Neutrophil (primary cell): Measurements from ENCODE around the gene PDE5A.

Source experiments
- H3K27ac ChIP-seq: fragments of 200-600 bp; sonication (generic); 2 replicates; pipeline ENCODE4 v1.5.1; 2016; ENCODE audit warnings: mild to moderate bottlenecking, moderate library complexity
- H3K27me3 ChIP-seq: fragments of 200-600 bp; sonication (generic); 2 replicates; pipeline ENCODE4 v1.6.0; 2016; ENCODE audit warnings: mild to moderate bottlenecking
- H3K36me3 ChIP-seq: fragments of 200-600 bp; sonication (generic); 2 replicates; pipeline ENCODE4 v1.5.1; 2017
- H3K4me1 ChIP-seq, 2 experiments: fragments of 200-600 bp in 1 of 2; sonication (generic) in 1 of 2; 1 replicate in 1 of 2; 2 replicates in 1 of 2; pipeline versions ENCODE4 v1.5.1 to v1.6.1; 2013 to 2016; ENCODE audit warnings: low read depth in 1 of 2, low read length in 1 of 2, mild to moderate bottlenecking in 1 of 2, moderate library complexity in 1 of 2; ENCODE audit not compliant: control insufficient read depth in 1 of 2, insufficient read depth in 1 of 2
- H3K4me3 ChIP-seq, 2 experiments: fragments of 200-600 bp in 1 of 2; sonication (generic) in 1 of 2; 1 replicate in 1 of 2; 2 replicates in 1 of 2; pipeline ENCODE4 v1.5.1; 2013 to 2016; ENCODE audit warnings: low read depth in 1 of 2, low read length in 1 of 2, mild to moderate bottlenecking in 1 of 2, moderate library complexity in 1 of 2
- H3K9me3 ChIP-seq: fragments of 200-600 bp; sonication (generic); 2 replicates; pipeline ENCODE4 v1.5.1; 2016
- TF ChIP-seq, protein P1 (sequence below): fragments of 200-600 bp; sonication (generic); IDR thresholded peaks from 2 replicates; pipeline ENCODE4 v1.5.1; 2016; ENCODE audit warnings: antibody characterized with exemption

Gene PDE5A

DNA sequence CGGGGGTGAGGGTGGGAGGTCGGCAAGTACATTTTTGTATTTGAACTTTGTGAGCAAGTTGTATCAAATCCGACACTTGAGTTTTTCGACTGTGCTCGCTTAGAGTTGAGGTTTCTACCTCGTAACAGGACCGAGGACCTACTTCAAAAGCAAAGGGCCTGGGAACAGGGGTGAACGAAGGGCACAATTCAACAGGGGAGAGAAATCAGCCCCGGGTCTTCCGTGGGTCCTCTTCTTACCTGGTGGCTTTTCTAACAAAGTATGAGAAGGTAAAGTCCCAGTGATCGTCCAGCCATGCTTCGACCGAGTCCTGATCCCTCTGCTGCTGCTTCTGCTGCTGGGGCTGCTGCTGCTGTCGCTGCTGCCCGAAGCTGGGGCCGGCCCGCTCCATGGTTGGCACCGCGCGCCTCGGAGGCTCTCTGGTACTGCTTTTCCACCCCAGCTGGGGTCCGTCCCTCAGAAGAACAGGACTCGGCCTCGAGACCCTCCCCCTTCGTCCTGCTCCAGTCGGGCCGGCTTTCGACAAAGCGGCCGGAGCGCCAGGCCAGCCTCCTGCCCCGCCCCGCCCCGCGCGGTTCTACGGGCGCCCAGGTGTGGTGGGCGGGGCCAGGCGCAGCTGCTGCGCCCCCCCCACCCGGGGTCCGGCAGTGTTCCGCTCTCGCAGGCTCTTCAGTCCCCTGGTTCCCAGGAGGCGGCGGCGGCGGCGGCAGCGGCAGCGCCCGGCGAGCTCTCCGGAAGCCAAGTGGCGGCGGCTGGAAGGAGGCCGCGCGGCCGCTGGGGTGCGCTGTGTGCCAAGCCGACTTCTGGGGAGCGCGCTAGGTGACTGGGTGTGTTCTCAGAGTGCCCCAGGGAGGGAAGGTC, at the start of gene PDE5A:
TSS of gene PDE5A (minus strand) at position 524 of the 861 bp plus-strand sequence. CDS start at position 391, 133 bp downstream.
- TF ChIP-seq, protein P1, sequence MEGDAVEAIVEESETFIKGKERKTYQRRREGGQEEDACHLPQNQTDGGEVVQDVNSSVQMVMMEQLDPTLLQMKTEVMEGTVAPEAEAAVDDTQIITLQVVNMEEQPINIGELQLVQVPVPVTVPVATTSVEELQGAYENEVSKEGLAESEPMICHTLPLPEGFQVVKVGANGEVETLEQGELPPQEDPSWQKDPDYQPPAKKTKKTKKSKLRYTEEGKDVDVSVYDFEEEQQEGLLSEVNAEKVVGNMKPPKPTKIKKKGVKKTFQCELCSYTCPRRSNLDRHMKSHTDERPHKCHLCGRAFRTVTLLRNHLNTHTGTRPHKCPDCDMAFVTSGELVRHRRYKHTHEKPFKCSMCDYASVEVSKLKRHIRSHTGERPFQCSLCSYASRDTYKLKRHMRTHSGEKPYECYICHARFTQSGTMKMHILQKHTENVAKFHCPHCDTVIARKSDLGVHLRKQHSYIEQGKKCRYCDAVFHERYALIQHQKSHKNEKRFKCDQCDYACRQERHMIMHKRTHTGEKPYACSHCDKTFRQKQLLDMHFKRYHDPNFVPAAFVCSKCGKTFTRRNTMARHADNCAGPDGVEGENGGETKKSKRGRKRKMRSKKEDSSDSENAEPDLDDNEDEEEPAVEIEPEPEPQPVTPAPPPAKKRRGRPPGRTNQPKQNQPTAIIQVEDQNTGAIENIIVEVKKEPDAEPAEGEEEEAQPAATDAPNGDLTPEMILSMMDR, result no peak
- Histone ChIP-seq H3K4me3 (peak within 1 kb of the TSS; percentile 59 to 69), H3K27ac (no peak within 1 kb of the TSS), H3K9me3 (no peaks in the 10 kb centered on the region), H3K4me1 (peaks cover 27% of the 10 kb centered on the region in 2 experiments), H3K36me3 (no peaks in the 10 kb centered on the region), H3K27me3 (peaks cover 100% of the 10 kb centered on the region)

DNA sequence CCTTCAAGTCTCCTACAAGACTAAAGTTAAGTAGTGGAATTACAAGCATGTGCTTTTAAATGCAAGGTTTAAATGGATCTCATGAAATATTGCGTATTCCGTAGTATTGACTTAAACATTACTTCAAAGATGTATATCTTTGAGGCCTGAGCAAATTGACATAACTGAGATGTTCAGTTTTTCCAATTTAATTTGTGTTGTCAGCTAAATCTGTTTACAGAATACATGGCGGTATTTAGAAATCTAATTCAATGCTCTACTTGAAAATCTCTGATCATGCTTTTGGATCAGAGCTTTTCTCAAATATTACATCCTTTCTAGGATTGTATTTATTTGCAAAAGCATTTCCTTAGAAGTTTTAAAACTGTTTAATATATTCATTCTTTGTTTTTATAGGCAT, 47.5 kb upstream of the PDE5A start:
- TF ChIP-seq, protein P1, result no peak
- Histone ChIP-seq H3K4me3 (no peak overlapping the region), H3K9me3 (no peaks in the 10 kb centered on the region), H3K4me1 (no peaks in the 10 kb centered on the region), H3K36me3 (no peaks in the 10 kb centered on the region), H3K27me3 (no peaks in the 10 kb centered on the region), H3K27ac (no peak overlapping the region)

DNA sequence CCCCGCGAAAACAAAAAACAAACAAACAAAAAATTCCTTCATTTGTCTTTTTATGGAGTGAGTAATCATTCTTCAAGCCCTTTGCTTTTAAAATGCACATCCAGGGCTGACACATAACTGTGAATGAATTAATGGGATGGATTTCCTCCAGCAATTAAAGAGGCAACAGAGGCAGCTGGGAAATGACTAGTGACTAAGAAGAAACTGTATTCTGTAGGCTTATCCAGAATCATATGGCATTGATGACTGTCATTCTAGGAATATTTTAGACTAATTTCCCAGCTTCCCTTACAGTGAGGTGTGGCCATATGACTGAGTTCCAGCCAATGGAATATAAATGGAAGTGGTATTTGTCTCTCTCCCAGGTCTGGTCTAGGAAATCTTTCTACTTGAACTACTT, 46.8 kb upstream of the PDE5A start:
- no peak overlapping the region for H3K27ac ChIP-seq
- no peak overlapping the region for H3K4me3 ChIP-seq
- no peaks in the 10 kb centered on the region for H3K4me1 ChIP-seq
- H3K36me3 ChIP-seq, result no peaks in the 10 kb centered on the region
- H3K27me3 ChIP-seq, result no peaks in the 10 kb centered on the region
- TF ChIP-seq, protein P1, result no peak
- H3K9me3 ChIP-seq, result no peaks in the 10 kb centered on the region

DNA sequence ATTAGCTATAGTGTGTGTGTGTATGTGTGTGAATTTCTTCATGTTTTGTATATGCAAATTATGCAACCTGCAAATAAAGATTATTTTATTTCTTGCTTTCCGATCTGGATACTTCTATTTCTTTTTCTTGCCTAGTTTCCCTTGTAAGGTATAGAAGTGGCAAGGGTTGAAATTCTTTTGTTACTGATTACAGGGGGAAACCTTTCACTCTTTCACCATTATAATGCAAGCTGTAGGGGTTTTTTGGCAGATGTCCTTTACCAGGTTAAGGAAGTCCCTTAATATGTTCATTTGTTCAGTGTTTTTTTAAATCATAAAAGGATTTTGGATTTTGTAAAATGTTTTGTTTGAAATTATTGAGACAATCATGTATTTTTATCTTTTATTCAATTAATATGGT, 44.3 kb upstream of the PDE5A start:
- Histone ChIP-seq H3K36me3 (no peaks in the 10 kb centered on the region), H3K27ac (no peak overlapping the region), H3K27me3 (no peaks in the 10 kb centered on the region), H3K4me3 (no peak overlapping the region), H3K9me3 (no peaks in the 10 kb centered on the region), H3K4me1 (no peaks in the 10 kb centered on the region)
- TF ChIP-seq, protein P1, result no peak

DNA sequence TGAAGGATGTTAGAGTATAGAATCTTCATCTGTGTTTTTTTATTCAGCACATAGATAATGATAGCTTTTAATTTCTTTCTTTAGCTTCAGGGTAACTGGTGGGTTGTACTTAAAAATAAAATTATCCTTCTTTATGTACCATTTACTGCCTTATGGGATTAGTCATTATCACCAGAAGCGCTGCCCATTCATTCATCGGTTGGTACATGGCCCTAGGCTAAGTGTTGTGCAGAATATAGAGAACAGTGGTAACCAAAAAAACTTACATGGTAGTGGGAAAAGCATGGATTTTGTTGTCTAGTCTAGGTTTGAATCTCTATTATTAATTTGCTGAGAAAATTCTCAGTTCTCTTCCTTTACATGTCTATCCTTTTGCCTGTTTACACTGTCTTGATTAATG, 43.5 kb upstream of the PDE5A start:
- TF ChIP-seq, protein P1, result no peak
- Histone ChIP-seq H3K9me3 (no peaks in the 10 kb centered on the region), H3K4me3 (no peak overlapping the region), H3K27me3 (no peaks in the 10 kb centered on the region), H3K36me3 (no peaks in the 10 kb centered on the region), H3K27ac (no peak overlapping the region), H3K4me1 (no peaks in the 10 kb centered on the region)
